OCI-LY3 (cell line): ENCODE results near the gene PNPLA2.

Experiments
- H2AFZ ChIP-seq: fragments of 200-600, 300-600 bp; shearing (Covaris generic); 2 replicates; pipeline ENCODE4 v1.6.0; 2014; ENCODE audit warnings: antibody characterized with exemption, low read depth, low read length
- H3K27ac ChIP-seq: fragments of 200-600, 300-600 bp; sonication (generic); 2 replicates; pipeline ENCODE4 v1.5.1; 2014; ENCODE audit warnings: mild to moderate bottlenecking, low read length, moderate library complexity, mixed read lengths
- H3K27me3 ChIP-seq: fragments of 200-600, 300-600 bp; sonication (generic); 2 replicates; pipeline ENCODE4 v1.6.1; 2014; ENCODE audit warnings: low read depth, low read length, mixed read lengths
- H3K36me3 ChIP-seq: fragments of 200-600, 300-600 bp; sonication (generic); replicated peaks from 2 replicates; pipeline ENCODE3; 2014; ENCODE audit warnings: low read depth, low read length, mixed read lengths
- H3K4me1 ChIP-seq: fragments of 300-600, 200-600 bp; sonication (generic); 2 replicates; pipeline ENCODE4 v1.6.1; 2014; ENCODE audit warnings: low read length, mixed read lengths
- H3K4me2 ChIP-seq: fragments of 200-600, 300-600 bp; sonication (generic); 2 replicates; pipeline ENCODE4 v1.6.1; 2014; ENCODE audit warnings: low read length, mixed read lengths
- H3K4me3 ChIP-seq: fragments of 300-600, 200-600 bp; sonication (generic); 2 replicates; pipeline ENCODE4 v1.5.1; 2014; ENCODE audit warnings: antibody characterized with exemption, mild to moderate bottlenecking, low read length, moderate library complexity
- H3K79me2 ChIP-seq: fragments of 300-600, 200-600 bp; shearing (Covaris generic); 2 replicates; pipeline ENCODE4 v1.6.1; 2014; ENCODE audit warnings: mild to moderate bottlenecking, low read length, mixed read lengths
- H3K9ac ChIP-seq: fragments of 300-600, 200-600 bp; shearing (Covaris generic); 2 replicates; pipeline ENCODE4 v1.6.0; 2014; ENCODE audit warnings: mild to moderate bottlenecking, low read length, moderate library complexity
- H3K9me3 ChIP-seq: fragments of 200-600, 300-600 bp; shearing (Covaris generic); 2 replicates; pipeline ENCODE4 v1.6.1; 2014; ENCODE audit warnings: low read length, mixed read lengths; ENCODE audit not compliant: insufficient read depth
- H4K20me1 ChIP-seq: fragments of 200-600, 300-600 bp; sonication (generic); 2 replicates; pipeline ENCODE4 v1.6.1; 2016; ENCODE audit warnings: low read length, mixed read lengths; ENCODE audit not compliant: insufficient read depth
- EZH2phosphoT487 ChIP-seq: fragments of 200-600 bp; shearing (Covaris generic); IDR thresholded peaks from 2 replicates; pipeline ENCODE4 v1.6.1; 2018; ENCODE audit warnings: antibody characterized with exemption, mixed run types, low read depth
- TF ChIP-seq, protein P1 (sequence below): fragments of 200-600, 300-600 bp; sonication (generic); IDR thresholded peaks from 2 replicates; pipeline ENCODE4 v1.5.1; 2014; ENCODE audit warnings: antibody characterized with exemption, low read length, low read depth

The PNPLA2 gene

DNA sequence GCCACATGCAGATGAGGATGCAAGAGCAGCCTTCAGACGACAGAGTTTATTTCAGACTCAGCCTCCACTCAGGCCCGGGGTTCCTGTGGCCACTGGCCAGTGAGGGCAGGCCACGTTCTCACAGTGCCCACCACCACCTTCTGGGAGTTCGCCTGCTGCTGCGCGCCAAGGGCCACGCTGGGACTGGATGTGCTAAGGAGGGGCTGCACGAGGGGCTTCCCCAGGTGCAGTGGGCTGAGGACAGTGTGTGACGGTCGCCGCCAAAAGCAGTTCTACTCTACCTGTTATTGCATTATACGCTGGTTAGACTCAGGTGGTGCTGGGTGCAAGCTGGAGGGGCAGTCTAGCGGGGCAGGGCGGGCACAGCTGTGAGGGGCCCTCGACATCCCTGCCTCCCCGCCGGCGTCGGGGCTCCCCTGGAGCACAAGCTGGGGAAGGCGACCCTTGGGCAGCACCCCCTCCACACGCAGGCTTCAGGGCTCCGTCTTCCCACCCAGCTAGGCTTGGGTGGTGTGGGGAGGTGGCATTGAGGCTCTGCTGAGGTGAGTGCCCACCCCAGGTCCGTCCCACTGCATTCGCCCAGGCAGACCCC, 31.5 kb upstream of the PNPLA2 start:
- Histone ChIP-seq H4K20me1 (peaks cover 7% of the 10 kb centered on the region; the same call in 1 of the 2 replicates), H3K9me3 (no peaks in the 10 kb centered on the region), H3K27me3 (no peaks in the 10 kb centered on the region), H3K4me1 (peaks cover 4% of the 10 kb centered on the region; the same call in 1 of the 2 replicates), H3K4me3 (no peak overlapping the region), H3K79me2 (no peaks in the 10 kb centered on the region), H3K4me2 (no peak overlapping the region), H2AFZ (no peak overlapping the region), H3K9ac (no peak overlapping the region), H3K27ac (no peak overlapping the region), H3K36me3 (peaks cover 2% of the 10 kb centered on the region)
- TF ChIP-seq, protein P1, sequence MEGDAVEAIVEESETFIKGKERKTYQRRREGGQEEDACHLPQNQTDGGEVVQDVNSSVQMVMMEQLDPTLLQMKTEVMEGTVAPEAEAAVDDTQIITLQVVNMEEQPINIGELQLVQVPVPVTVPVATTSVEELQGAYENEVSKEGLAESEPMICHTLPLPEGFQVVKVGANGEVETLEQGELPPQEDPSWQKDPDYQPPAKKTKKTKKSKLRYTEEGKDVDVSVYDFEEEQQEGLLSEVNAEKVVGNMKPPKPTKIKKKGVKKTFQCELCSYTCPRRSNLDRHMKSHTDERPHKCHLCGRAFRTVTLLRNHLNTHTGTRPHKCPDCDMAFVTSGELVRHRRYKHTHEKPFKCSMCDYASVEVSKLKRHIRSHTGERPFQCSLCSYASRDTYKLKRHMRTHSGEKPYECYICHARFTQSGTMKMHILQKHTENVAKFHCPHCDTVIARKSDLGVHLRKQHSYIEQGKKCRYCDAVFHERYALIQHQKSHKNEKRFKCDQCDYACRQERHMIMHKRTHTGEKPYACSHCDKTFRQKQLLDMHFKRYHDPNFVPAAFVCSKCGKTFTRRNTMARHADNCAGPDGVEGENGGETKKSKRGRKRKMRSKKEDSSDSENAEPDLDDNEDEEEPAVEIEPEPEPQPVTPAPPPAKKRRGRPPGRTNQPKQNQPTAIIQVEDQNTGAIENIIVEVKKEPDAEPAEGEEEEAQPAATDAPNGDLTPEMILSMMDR: no peak
- TF ChIP-seq EZH2phosphoT487: no peak

- H3K4me3 ChIP-seq: no peak overlapping the region
- H3K9me3 ChIP-seq: no peaks in the 10 kb centered on the region
- H3K27me3 ChIP-seq: no peaks in the 10 kb centered on the region
- H2AFZ ChIP-seq: no peak overlapping the region
- H3K4me2 ChIP-seq: no peak overlapping the region
- H3K4me1 ChIP-seq: peaks cover 4% of the 10 kb centered on the region; the same call in 1 of the 2 replicates
- H3K9ac ChIP-seq: no peak overlapping the region
- H3K27ac ChIP-seq: no peak overlapping the region
- peaks cover 7% of the 10 kb centered on the region; the same call in 1 of the 2 replicates for H4K20me1 ChIP-seq
- TF ChIP-seq, protein P1: no peak
- TF ChIP-seq EZH2phosphoT487: no peak
- peaks cover 3% of the 10 kb centered on the region for H3K36me3 ChIP-seq
- no peaks in the 10 kb centered on the region for H3K79me2 ChIP-seq
Measured at GRCh38 chr11:788009-788640, 30.6 kb upstream of the PNPLA2 start.

DNA sequence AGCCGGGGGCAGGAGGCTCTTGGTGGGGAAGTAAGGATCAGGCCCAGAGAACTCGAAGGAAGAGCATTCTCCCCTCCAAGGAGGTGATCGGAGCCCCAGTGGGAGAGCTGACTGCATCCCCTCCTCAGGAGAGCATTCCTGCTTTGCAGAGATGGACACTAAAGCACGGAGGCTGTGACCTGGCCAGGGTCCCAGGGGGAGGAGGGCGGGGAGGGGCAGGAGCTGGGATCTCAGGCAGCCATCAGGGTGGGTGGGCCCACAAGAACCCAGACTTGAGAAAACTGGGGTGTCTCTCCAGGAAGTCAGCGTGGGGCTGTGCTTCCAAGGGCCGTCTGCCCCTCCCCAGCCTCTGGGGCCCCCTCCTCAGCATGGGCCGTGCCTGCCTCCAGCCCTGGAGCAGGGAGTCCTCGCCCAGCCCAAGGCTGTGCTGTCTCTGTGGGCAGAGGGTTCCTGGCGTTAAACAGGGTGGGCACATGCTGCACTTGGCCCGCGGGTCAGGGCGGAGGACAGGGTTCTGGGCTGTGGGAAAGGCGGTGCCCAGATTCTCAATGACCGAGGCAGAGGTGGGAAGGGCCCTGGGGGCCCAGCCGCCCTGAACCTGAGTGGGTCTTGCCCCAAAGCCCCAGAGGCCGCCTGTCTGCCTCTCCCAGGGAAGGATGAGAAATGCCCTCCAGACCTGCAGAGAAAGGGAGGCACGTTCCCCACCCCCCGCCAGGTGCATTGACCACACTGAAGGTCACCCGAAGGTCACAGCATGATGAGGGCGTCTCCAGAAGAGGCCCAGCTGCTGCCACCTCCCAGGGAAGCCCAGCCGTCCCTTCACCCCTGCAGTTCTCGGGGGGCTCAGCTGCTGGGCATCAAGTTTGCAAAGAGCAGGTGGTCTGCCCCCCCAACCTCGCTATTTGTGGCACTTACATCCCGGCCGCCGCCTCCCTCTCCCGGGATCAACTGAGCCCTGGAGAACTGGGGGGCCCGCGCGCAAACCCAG, 29.5 kb upstream of the PNPLA2 start:
- H3K36me3 ChIP-seq: peaks cover 3% of the 10 kb centered on the region
- H3K9me3 ChIP-seq: no peaks in the 10 kb centered on the region
- H3K4me1 ChIP-seq: peaks cover 4% of the 10 kb centered on the region; the same call in 1 of the 2 replicates
- no peak overlapping the region for H3K27ac ChIP-seq
- H3K79me2 ChIP-seq: 0 out of 2 replicates have a peak, but pooled peaks cover under 1% of the 10 kb centered on the region
- no peak overlapping the region for H3K9ac ChIP-seq
- H4K20me1 ChIP-seq: peaks cover 7% of the 10 kb centered on the region; the same call in 1 of the 2 replicates
- TF ChIP-seq EZH2phosphoT487: no peak
- TF ChIP-seq, protein P1: no peak
- H3K27me3 ChIP-seq: no peaks in the 10 kb centered on the region
- H3K4me3 ChIP-seq: no peak overlapping the region
- no peak overlapping the region for H2AFZ ChIP-seq
- peak overlapping the region; percentile 23; the same call in 1 of the 2 replicates for H3K4me2 ChIP-seq
